Right forelimb (tissue), 1 donor: ENCODE data around the gene ACTG2.
"Not testable (repeated sequence)": the region's sequence is repeated elsewhere in the genome, so short reads cannot be mapped to it uniquely, and the experiment has no call there.

ENCODE experiments used
- DNase-seq: peaks from one replicate; pipeline ENCODE4 v3.0.0-alpha.2; 2018

ACTG2 gene

DNA sequence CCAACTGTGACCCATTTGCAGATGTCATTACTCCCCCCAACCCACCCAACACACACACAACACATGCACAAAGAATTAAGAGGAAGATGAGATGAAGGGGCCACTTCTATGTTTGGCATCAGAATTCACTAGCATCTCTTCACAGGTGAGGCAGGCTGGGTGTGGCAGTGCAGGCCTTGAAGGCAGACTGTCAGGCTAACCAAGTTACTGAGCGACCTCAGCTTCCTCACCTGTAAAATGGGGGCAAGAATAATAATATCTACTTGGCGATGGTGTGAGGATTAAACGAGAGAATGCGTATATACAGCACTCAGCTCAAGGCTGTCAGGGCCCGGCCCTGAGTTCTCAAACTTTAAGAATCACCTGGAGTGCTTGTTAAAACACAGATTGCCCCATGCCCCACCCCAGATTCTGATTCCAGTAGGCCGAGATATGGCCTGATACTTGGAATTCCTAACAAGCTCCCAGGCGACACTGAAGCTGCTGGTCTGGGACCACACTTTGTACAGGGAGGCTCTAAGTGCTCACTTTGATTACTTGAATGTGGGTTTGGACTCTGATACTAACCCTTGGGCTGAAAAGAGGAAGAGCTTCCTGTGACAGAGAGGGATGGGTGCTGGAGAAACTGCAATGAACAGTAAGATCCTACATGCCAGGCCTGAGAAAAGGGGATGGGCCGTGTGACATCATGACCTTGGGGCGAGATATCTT, 1.1 kb downstream of the ACTG2 start:
- DNase-seq = no peak

GRCh38 chr2:73894475-73894850, 1.7 kb downstream of the ACTG2 start:
- no peak for DNase-seq

DNA sequence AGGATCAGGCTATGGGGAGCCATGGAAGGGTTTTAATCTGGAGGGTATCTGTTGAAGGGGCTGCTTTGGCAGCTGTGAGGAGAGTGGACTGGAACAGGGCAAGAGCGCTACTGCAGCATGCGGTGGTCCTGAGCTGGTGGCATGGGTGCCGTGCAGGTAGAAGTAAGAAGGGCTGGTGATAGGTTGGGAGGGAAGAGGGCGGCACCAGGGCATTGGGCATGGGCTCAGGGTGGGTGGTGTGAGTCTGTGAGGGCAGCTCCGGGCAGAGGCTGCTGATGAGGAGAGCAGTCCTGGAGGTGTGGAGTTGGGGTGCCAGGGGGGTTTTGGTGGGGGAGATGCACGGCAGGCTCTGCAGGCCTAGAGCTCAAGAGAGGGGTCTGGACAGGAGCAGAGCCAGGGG, 2.1 kb downstream of the ACTG2 start:
- DNase-seq = no peak

GRCh38 chr2:73895473-73895872, 2.7 kb downstream of the ACTG2 start:
- DNase-seq = no peak

DNA sequence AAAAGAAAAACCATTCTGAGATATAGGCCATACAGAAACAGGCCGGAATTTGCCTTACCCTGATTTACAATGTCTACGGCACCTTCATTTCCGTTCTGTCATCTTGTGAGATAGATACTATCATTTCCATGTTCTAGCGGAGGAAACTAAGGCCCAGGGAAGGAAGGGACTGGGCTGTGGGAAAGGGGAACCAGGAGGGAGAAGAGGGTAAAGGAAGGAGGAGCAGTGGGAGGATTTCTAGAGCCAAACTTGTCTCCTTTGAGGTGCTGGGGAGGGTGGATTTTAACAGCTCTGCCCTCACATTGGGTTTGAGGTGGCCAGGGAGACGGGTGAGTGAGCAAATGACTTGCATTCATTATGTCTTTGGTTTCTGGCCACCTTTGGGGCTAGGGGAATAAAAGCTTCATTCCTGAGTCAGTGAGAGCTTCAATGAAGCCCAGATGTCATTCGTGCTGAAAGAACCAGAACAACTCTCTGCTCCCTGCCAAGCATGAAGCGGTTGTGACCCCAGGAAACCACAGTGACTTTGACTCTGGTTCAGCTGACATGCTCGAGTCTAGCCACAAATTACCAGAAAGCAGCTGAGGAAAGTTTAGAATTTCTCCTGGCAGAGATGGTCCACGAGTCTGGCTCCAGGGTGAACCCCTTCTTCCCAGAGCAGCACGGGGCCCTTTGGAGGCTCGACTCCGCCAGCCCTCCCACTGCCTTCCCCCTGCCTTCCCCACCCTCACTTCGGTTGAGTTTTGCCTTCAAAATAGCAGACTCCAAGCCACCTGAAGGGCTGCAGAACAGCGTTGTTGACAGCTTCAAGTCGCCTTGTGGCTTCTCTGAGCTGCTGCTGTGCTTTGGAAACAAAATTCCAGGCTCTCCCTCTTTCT, 3.8 kb downstream of the ACTG2 start:
- peak; percentile 64 for DNase-seq

- no peak for DNase-seq
These were observed 4.4 kb downstream of the ACTG2 start for GRCh38 chr2:73897240-73897583.

DNA sequence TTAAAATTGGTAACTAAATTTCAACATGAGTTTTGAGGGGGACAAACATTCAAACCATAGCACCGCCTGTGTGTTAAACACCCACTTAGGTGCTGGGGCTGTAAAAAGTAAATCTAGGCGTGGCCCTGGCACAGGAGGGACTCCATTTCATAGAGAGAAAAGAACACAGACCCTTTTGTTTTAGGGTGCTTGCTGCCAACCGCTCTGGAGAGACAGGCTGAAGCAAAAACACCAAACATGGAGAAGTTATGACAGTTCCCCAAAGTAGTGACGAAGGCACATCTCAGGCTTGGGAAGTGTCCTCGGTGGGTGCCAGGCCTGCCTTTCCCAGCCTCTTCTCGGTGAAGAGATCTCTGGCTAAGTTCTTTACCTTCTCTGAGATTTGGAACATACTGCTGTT, 5.1 kb downstream of the ACTG2 start:
- DNase-seq = no peak

GRCh38 chr2:73899801-73900336, 7.1 kb downstream of the ACTG2 start:
- DNase-seq = no peak

DNA sequence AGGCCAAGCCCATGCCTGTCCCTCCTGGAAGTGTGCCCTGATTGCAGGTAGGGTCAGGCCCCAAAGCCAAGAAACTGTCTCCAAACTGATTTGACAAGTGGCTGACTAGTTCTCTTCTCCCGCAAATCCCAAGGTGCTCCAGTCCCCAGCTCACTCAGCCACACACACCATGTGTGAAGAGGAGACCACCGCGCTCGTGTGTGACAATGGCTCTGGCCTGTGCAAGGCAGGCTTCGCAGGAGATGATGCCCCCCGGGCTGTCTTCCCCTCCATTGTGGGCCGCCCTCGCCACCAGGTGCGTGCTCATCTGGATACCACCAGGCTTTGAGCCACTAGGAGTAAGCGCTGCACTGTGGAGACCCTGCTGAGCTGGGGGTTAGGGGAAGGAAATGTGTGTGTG, 8.3 kb downstream of the ACTG2 start:
- DNase-seq = no peak

GRCh38 chr2:73902284-73902683, 9.5 kb downstream of the ACTG2 start:
- DNase-seq = no peak

- no peak for DNase-seq
These were observed 10.5 kb downstream of the ACTG2 start for GRCh38 chr2:73903313-73903712.

DNA sequence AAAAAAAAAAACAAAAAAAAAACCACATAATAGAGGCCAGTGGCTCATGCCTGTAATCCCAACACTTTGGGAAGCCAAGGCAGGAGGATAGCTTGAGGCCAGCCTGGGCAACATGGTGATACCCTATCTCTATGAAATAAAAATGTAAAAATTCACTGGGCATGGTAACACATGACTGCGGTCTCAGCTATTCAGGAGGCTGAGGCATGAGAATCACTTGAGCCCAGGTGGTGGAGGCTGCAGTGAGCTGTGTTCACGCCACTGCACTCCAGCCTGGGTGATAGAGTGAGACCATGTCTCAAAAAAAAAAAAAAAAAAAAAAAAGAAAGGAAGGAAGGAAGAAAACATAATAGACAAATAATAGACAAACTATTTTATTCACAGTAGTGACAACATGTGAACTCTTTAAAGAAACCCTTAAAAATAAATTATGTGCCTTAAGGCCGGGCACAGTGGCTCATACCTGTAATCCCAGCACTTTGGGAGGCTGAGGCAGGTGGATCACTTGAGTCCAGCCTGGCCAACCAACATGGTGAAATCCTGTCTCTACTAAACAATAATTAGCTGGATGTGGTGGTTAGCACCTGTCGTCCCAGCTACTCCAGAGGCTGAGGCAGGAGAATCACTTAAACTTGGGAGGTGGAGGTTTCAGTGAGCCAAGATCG, 11.3 kb downstream of the ACTG2 start:
- DNase-seq = not testable (repeated sequence)

- no peak for DNase-seq
These were observed 12.1 kb downstream of the ACTG2 start for GRCh38 chr2:73904952-73905351.

GRCh38 chr2:73906847-73907505, 14.2 kb downstream of the ACTG2 start:
- no peak for DNase-seq

DNA sequence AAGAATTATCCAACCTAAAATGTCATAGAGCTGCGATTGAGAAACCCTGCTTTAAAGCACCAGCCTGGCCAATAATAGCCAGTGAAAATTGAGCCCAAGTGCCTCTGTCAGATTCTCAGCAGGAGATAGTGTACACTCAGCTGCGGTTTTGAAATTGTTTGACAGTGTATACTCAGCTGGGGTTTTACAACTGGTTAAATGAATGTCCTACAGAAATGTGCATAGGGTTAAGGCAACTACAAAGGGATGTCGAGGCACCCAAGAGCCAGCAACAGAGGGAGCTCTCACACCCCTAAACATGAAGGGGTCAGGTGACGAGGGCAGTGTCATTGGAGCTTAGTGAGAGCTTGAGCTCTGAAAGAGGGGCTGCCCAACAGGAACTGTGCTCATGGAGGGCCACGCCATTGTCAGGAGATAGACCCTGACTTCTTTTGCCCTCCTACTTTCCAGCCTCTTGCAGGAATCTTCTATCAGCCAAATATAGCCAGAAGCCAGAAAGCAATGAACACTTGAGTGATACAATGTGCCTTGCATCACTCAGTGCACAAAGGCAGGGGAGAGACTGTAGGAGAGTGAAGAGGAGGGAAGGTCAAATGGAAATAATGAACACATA, 15.1 kb downstream of the ACTG2 start:
- DNase-seq = no peak

DNA sequence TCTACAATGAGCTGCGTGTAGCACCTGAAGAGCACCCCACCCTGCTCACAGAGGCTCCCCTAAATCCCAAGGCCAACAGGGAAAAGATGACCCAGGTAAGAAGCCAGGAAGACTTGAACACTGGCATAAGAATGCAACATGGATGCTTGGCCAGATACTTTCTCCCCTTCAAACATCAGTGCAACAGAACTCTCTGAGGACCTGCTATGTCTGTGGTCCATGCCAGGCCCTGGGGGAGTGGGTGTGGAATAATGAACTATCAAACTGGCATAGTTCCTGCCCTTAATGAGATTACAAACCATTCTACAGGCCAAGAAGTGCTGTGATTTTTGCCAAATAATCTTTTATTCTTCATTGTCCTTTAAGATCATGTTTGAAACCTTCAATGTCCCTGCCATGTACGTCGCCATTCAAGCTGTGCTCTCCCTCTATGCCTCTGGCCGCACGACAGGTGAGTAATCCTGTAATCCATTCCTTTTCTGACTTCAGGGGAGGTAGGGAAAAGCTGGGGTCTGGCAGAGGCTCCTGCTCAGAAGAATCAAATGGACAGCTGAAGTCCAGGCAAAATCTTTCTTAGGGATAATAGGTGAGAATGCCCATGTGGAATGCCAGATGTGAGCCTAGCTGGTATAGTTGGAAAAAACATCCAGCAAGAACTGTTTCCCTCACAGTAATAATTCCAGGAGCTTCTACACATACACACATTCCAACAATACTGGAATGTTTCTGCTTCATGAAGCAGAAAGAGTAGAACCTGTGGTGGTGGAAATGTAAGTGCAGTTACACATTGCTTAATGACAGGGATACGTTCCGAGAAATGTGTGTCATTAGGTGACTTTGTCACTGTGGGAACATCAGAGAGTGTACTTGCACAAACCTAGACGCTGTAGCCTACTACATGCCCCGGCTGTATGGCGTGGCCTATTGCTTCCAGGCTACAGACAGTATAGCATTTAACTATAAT, 16.2 kb downstream of the ACTG2 start:
- no peak for DNase-seq

DNA sequence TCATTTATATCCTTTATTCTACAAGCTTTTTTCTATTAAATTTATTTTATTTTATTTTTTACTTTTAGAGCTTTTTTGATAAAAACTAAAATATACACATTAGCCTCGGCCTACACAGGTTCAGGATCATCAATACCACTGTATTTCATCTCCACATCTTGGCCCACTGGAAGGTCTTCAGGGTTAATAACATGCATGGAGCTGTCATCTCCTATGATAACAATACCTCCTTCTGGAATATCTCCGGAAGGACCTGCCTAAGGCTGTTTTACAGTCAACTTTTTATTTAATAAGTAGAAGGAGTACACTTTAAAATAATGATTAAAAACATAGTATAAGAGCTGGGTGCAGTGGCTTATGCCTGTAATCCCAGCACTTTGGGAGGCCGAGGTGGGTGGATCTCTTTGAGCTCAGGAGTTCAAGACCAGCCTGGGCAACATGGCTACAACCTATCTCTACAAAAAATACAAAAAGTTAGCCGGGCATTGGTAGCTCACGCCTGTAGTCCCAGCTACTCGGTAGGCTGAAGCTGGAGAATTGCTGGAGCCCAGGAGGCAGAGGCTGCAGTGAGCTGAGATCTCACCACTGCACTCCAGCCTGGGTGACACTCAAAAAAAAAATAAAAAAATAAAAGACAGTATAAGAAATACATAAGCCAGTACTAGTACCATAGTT, 18.2 kb downstream of the ACTG2 start:
- no peak for DNase-seq

GRCh38 chr2:73911548-73912208, 18.9 kb downstream of the ACTG2 start:
- DNase-seq = no peak

DNA sequence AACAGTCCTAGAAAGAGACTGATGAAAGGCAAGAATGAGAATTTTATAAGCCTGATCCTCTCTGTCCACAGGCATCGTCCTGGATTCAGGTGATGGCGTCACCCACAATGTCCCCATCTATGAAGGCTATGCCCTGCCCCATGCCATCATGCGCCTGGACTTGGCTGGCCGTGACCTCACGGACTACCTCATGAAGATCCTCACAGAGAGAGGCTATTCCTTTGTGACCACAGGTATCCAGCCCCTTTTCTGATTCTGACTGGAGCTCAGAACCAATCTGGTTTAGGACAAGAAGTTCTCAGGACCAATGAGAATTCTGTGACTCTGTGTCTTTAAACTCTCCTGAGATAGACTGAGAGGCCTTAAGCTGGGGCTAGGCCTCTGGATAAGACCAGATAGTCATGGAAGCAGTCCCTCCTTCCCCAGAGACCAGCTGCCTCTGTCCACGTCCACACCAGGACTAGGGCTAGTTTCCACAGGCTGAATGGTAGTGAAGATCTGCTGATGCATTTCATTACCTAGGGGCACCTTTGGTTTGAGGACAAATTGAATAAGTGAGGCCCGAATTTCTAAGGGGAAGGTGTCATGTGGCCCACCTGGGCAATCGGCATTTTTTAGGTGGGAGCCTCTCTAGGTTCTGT, 20.7 kb downstream of the ACTG2 start:
- no peak for DNase-seq

GRCh38 chr2:73914667-73915066, 21.9 kb downstream of the ACTG2 start:
- DNase-seq = no peak
